NCI-H146 treated with DMSO at 0.1 percent for 48 hours (cell line): Measurements from ENCODE around the gene TSEN34.
"Not testable (repeated sequence)": the region's sequence is repeated elsewhere in the genome, so short reads cannot be mapped to it uniquely, and the experiment has no call there.

Source experiments
- DNase-seq: peaks from one replicate; lab custom pipeline; 2025; ENCODE audit not compliant: unreplicated experiment; lab: John Stamatoyannopoulos, UW

Gene TSEN34

DNA sequence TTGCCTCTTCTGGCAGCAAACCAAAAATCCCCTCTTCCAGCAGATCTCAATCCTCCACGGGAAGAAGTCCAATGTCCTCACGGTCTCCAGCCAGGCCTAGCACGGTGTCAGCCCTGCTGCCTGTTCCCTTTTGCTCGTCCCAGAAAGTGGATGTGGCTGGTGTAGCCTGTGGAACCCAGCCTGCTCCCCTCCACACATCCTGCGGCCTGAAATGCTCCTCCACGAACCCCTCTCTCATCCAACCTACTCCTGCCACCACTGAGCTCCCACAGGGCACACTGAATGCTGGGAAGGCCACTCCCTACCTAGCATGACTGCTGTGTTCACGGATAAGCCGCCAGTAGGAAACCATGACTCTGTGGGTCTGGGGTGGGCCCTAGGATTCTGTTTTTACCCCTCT, 4.8 kb upstream of the TSEN34 start:
- DNase-seq: no peak

DNA sequence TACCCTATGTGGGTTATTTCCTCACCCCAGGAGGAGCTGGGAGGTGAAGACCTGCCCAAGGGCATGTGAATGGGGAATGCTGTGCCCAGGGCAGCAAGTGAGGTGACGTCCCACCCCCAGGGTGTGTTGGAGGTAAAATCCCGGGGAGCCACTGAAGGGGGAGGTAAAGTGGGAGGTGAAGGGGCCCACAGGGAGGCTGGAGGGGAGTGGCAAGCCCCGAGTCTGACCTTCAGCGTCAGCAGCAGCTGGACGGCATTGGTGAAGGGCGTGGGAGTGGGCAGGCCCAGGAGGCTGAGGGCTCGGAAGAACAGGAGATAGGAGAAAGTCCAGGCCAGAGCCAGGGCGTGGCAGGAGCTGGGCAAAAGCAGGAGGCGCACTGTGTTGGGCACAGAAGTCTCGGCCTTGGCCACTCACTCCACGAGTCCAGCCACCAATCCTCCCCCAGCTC, 4.2 kb upstream of the TSEN34 start:
- no peak for DNase-seq

DNA sequence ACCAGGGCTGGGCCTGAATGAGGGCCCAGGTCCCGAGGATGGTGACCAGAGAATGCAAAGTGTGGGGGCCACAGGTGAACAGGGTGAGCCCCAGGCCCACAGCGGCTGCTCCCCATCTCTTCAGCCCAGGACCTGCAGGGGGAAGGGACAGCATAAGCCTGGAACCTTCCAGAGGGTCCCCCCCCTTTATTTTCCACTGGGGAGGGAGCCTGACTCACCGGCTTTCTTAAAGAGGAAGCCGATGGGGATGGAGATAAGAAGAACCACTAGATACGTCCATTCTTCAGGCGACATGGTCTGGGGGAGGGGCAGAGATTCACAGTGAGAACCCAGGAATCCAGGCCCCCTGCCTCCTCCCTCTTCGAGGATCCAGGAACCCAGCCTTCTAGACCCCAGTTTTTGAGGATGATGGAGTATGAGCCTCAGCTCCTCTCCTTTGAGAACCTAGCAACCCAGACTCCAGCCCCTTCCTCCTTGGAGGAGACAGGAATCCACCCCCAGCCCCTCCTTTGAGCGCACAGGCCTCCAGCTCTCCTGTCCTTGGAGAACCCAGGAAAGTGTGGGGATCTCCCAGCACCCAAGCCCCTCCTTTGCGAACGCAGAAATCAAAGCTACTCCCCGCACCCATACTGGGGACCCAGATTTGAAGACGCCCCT, 2.8 kb upstream of the TSEN34 start:
- DNase-seq: no peak

DNA sequence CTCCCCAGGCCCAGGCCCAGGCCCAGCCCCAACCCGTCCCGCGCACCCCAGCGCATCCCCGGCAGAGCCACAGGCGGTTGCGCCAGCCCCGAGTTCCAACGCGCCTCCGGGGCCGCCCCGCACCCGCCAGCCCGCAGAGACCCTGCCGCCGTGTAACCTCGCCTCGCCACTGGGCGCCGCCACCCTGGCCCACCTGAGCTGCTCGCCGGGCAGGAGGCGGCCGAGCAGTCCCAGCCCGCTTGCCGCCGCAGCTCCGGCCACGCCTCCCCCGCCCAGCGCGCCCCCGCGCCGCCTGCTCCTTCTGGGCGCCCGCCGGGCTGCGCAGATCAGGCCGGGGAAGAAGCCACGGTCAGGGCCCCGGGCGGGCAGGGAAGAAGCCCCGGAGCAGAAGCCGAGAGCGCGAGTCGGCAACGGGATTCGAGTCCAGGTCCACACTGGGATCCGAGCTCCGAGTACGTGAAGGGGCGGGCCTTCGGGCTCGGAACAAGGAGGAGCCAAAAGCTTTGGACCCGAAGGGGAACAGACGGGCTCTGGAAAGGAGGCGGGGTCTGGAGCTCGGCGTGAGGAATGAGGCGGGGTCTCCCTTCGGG, 1.9 kb upstream of the TSEN34 start, which contains the start of gene MBOAT7:
MBOAT7 (minus strand) TSS at position 436 of the 590 bp plus-strand sequence. CDS start 1,072 bp downstream, outside the sequence.
- DNase-seq: peak; percentile 68

DNA sequence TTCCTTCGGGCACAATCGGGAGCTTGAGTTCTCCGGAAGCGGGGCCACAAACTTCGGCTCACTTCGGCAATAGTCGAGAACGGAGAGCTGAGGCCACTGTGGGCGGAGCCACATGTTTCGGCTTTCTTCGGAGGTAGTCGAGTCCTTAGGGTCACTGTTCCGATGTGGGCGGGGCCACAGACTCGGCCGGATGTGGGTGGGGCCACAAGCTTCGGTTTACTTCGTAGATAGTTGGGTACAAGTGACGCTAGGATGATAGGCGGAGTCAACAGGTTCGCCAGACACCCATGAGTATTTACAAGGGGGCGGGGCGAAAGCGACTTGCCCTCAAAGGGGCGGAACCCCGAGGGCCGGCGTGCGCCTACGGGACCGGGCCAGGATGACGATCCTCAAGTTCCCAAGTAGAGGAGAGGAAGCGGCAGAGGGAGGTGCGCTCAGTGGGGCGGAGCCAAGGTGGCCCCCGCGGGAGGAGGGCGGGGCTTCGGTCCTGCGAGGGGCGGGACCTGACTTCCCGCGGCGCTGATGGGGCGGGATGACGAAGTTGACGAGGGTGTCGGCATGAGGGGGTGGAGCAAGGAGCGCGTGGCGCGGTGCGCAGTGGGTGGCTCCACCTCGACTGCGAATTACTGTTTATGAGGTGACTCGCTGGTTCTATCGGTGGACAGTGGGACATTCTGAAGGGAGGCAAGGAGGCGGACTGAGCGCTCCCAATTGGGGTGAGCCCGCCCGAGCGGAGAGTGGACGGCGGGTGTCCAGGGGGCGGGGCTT, 1.2 kb upstream of the TSEN34 start:
- peak; percentile 100 for DNase-seq

DNA sequence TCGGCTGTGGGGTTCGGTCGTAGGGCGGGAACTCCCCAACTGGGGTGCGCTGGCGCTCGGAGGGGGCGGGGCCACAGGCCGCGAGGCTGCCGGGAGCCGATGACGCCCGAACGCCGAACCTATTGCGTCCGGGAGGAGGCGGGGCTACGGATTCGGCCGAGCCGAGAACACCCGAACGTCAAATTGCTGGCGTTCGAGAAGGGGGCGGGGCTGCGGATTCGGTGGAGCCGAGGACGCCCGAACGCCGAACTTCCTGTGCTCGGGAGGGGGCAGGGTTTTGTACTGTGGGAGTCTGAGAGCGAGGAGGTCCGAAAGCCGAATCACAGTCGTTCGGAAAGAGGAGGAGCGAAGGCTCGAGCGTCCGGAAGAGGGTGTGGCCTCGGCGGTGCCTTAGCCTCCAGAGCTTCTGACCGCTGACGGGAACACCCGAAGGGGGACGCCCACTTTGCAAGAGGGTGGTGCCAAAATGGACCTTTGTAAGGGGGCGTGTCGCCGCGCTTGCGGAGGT, 551 bp upstream of the TSEN34 start:
- DNase-seq: peak; percentile 98

DNA sequence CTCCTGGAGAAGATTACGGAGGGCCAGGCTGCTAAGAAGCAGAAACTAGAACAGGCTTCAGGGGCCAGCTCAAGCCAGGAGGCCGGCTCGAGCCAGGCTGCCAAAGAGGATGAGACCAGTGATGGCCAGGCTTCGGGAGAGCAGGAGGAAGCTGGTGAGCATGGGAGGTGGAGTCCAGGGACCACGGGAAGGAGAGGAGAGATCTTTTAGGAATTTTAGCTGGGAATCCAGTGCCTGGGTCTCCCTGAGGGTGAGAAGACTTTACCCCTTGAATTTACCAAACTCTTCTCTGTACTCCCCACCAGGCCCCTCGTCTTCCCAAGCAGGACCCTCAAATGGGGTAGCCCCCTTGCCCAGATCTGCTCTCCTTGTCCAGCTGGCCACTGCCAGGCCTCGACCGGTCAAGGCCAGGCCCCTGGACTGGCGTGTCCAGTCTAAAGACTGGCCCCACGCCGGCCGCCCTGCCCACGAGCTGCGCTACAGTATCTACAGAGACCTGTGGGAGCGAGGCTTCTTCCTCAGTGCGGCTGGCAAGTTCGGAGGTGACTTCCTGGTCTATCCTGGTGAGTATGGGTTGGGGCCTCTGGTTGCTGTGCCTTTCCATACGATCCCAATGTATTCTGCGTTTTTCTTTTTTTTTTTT, 824 bp downstream of the TSEN34 start:
- no peak for DNase-seq

DNA sequence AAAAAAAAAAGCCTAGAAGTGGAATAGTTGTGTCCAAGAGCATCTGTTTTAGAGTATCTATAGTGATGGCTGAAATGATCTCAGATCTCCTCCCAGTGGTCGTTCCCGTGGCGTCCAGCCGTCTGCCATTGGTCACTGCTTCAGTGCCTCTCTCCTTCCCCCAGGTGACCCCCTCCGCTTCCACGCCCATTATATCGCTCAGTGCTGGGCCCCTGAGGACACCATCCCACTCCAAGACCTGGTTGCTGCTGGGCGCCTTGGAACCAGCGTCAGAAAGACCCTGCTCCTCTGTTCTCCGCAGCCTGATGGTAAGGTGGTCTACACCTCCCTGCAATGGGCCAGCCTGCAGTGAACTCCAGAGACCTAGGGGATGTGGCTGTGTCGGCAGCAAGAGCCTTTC, 1.9 kb downstream of the TSEN34 start:
- no peak for DNase-seq

DNA sequence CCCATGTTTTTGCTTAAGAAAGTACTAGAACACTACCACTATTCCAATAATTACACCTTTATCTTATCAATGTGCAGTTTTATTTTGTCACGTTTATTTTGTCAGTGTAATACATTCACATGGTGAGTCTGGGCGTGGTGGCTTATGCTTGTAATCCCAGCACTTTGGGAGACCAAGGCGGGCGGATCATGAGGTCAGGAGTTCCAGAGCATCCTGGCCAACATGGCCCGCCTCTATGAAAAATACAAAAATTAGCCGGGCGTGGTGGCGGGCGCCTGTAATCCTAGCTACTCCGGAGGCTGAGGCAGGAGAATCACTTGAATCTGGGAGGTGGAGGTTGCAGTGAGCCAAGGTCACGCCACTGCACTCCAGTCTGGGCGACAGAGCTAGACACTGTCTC, 3.4 kb downstream of the TSEN34 start:
- DNase-seq: not testable (repeated sequence)

DNA sequence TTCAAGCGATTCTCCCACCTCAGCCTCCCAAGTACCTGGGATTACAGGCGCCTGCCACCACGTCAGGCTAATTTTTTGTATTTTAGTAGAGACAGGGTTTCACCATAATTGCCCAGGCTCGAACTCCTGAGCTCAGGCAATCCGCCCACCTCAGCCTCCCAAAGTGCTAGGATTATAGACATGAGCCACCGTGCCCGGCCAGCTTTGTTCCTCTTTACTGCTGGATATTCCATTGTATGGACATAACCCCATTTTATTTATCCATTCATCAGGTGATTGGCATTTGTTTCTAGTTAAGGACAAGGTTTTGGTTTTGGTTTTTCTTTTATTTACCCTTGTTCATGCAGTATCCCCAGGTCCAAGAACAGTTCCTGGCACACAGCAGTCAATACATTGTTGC, 5.4 kb downstream of the TSEN34 start:
- no peak for DNase-seq

DNA sequence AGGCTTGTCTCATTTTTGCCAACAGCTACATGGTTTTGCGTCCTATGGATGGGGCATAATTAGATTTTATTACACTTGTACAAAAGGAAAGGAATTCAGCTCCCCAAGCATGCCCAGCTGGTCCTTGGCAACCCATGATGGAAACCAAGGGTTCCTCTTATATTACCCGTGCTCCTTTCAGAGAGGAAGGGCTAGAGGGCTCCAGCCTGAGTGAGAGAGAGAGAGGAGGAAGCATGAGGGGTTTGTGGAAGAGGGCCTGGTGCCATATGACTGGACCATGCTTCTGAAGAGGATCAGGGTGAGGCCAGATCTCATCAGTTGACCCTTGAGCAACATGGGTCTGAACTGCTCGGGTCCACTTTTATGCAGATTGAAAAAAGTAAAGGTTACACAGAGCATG, 6.0 kb downstream of the TSEN34 start:
- DNase-seq: no peak

DNA sequence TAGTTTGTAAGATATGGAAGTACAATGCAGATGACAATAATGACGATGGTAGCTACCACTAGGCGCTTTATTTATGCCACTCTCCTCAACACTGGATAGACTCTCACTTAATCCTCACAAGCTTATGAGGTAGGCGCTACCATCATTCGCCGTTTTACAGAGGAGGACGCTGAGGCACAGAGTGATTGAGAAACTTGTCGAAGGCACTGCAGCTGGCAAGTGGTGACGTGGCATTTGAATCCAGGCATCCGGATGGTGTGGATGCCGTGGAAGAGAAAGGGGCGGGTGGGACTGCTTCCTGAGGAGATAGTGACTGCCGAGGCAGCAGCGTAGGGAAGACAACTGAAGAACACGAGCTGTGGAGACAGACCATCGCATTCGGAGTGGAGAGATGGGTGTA, 8.3 kb downstream of the TSEN34 start:
- DNase-seq: no peak

DNA sequence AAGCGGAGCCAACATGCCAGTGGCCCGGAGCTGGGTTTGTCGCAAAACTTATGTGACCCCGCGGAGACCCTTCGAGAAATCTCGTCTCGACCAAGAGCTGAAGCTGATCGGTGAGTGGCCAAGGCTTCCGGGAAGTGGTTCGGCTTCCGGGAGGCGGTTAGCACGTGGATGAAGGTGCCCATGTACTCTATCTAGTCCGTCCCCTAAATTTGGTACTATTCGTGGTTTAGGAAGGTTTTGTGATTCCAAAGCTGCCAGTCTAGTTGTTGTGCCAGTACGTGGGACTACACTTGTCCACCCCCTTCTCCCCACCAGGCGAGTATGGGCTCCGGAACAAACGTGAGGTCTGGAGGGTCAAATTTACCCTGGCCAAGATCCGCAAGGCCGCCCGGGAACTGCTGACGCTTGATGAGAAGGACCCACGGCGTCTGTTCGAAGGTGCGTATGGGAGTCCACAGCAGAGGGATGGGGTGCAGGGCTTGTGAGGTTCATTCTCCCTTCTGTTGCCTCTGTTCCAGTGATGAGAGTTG, 10.1 kb downstream of the TSEN34 start:
- DNase-seq: no peak

DNA sequence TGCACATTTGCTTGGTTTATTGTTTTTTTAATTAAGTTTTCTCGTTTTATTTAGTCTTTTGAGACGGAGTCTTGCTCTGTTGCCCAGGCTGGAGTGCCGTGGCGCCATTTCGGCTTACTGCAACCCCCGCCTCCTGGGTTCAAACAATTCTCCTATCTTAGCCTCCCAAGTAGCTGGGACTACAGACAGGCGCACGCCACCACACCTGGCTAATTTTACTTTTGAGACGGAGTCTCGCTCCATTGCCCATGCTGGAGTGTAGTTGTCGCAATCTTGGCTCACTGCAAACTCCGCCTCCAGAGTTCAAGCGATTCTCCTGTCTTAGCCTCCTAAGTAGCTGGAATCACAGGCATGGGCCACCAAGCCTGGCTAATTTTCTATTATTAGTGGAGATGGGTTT, 10.9 kb downstream of the TSEN34 start:
- DNase-seq: no peak

DNA sequence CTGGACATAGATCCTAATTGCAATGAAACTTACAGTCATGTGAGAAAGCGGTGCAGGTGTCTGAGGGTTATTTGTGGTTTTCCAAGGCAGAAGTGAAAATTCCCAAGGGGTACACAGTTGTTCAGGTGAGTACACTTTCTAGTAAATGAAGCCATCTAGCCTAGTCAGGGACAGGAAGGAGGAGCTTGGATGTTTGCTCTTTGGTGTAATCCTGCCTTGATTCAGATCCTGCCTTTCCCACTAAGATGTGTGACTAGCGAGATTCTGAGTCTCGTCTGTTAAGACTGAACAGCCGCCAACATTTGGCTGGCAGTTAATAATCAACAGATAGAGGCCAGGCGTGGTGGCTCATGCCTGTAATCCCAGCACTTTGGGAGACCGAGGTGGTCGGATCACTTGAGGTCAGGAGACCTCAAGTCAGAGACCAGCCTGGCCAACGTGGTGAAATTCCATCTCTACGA, 12.1 kb downstream of the TSEN34 start:
- DNase-seq: no peak

DNA sequence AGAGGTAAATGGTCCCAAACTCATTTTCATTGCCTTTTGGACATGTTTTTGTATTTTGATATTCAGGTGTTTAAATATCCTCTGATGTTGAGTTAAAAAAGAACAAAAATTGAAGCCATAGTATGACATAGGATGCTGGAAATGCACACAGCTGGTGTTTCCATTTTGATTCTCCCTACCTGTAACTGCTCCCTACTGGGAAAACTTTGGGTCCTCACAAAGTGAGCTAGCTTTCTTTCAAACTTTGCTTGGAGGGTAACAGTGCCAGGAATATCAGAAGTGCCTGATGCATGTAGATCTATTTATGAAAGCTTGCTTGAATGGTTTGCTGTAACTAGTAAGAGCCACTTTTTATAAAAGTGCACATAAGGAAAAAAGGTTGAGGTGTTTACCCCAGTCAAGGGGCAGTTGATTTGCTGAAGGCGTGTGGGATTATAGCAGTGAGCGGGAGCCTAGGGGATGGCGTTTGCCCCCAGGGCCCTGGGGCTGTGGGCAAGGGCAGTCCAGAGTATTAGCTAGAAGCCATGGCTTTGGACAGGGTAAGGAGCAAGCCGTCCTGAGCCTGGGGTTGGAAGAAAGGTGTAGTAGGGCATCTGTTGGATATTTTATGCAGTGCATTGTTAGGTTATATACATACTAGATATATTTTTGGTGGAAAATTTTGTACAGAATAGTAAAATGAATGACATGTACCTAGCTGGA, 13.8 kb downstream of the TSEN34 start:
- no peak for DNase-seq

DNA sequence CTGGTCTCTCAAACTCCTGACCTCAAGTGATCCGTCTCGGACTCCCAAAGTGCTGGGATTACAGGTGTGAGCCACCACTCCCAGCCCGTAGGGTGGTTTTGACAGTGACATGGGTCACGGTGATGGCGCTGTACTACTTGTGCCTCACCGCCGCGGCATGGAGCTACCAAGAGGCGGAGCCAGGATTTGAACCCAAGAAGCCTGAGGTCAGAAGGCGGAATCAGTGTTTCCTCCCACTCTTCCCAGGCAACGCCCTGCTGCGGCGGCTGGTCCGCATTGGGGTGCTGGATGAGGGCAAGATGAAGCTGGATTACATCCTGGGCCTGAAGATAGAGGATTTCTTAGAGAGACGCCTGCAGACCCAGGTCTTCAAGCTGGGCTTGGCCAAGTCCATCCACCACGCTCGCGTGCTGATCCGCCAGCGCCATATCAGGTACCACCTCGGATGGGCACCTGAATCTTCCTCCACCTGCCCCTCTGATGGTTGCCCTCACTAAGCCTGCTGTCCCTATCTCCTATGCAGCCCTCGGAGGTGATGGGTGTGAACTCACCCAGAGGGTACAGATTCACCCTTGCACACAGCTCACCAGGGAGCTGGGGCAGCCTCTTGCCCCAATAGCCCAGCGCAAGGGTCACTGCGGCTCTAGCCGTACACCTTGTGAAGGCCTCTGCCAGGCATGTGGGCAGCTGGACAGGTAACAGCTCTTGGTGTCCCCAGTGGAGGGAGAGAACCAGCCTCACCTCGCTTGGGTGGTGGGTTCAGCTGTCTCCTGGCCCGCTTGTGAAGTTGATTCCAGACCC, 15.1 kb downstream of the TSEN34 start:
- DNase-seq: no peak

DNA sequence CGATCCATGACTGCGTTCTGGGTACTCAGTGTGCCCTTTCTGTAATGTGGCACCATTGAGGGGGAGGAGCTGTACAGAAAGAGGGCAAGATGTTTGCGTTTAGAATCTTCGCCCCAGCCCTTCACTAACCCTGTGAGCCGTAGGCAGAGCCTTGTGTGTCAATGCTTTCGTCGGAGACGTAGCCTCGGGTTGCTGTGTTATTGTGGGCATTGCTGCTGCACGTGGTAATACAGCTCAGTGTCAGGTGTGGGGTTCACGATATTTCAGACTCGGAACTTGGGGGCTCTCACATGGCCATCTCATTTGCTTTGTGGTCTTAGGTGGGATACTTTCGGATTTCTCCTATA, 15.7 kb downstream of the TSEN34 start:
- no peak for DNase-seq

DNA sequence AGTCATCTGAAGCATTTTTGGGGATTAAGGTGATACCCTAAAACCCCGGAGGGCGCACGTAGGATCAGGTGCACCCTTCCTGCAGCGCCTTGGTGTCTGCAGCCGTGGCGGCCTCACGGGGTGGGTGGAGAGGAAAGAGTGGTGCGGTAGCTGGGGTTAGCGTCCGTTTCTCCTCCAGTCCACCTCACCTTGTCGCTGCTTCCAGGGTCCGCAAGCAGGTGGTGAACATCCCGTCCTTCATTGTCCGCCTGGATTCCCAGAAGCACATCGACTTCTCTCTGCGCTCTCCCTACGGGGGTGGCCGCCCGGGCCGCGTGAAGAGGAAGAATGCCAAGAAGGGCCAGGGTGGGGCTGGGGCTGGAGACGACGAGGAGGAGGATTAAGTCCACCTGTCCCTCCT, 16.1 kb downstream of the TSEN34 start:
- DNase-seq: not testable (repeated sequence)

DNA sequence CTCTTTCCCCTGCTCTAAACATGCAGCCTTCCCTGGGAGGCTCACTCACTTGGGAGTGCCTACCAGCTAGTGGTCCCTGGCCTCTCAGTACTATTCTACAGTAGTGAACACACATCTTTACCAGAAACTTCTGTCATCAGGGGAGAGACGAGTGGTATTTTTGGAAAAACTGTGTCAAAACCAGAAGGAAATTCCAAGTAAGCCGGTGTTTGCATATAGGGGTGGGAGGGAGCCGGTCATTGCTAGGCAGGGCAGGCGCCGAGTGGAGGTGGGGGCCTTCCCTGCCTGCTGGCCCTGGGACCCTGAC, 16.5 kb downstream of the TSEN34 start:
- DNase-seq: no peak
